GM18909 (cell line): ENCODE results near the gene PDE9A.

Source experiments
- ATAC-seq: cut with Tn5 transposase; IDR thresholded peaks from one replicate; pipeline ENCODE4 v1.9.1; 2021; ENCODE audit warnings: mild to moderate bottlenecking; ENCODE audit not compliant: unreplicated experiment, poor library complexity

Gene PDE9A

GRCh38 chr21:42684109-42684916 lies 30.9 kb downstream of the PDE9A start:
- ATAC-seq: no peak

GRCh38 chr21:42685036-42685435 lies 31.6 kb downstream of the PDE9A start:
- no peak for ATAC-seq

- no peak for ATAC-seq
Observed at GRCh38 chr21:42685954-42686500, 32.6 kb downstream of the PDE9A start.

- ATAC-seq: no peak
Observed at GRCh38 chr21:42687796-42688195, 34.4 kb downstream of the PDE9A start.

- ATAC-seq: no peak
Observed at GRCh38 chr21:42688226-42688840, 34.9 kb downstream of the PDE9A start.

GRCh38 chr21:42688841-42689371 lies 35.5 kb downstream of the PDE9A start:
- ATAC-seq: no peak

GRCh38 chr21:42690586-42690985 lies 37.2 kb downstream of the PDE9A start:
- ATAC-seq: no peak

GRCh38 chr21:42691901-42692559 lies 38.6 kb downstream of the PDE9A start:
- ATAC-seq: no peak

- no peak for ATAC-seq
Observed at GRCh38 chr21:42692688-42693087, 39.3 kb downstream of the PDE9A start.

- no peak for ATAC-seq
Observed at GRCh38 chr21:42694751-42695696, 41.6 kb downstream of the PDE9A start.

- no peak for ATAC-seq
Observed at GRCh38 chr21:42695697-42696380, 42.4 kb downstream of the PDE9A start.

GRCh38 chr21:42696501-42697040 lies 43.1 kb downstream of the PDE9A start:
- ATAC-seq: no peak

GRCh38 chr21:42698733-42699132 lies 45.3 kb downstream of the PDE9A start:
- no peak for ATAC-seq

GRCh38 chr21:42699196-42699595 lies 45.8 kb downstream of the PDE9A start:
- no peak for ATAC-seq

- no peak for ATAC-seq
Observed at GRCh38 chr21:42701706-42702456, 48.5 kb downstream of the PDE9A start.

- ATAC-seq: no peak
Observed at GRCh38 chr21:42702720-42703119, 49.3 kb downstream of the PDE9A start.

GRCh38 chr21:42703136-42703908 lies 49.9 kb downstream of the PDE9A start:
- ATAC-seq: no peak
